IMR-90 (cell line): ENCODE data around the gene ZNF774. TPM values are rescaled to one million over a fixed set of nuclear protein-coding genes. Genes with fewer than 3 reads are reported as not detected.

Experiments
- ATAC-seq: fragments of 200-7000 bp; cut with Tn5 transposase; 2 replicates; pipeline ENCODE4 v1.9.1; 2020; ENCODE audit warnings: low read depth, mild to moderate bottlenecking, moderate library complexity
- BruUV-seq: library from RNA; stranded (reverse); fragments of 400-500 nt; replicated peaks from 2 replicates; lab custom pipeline; 2021; lab: Mats Ljungman, UMichigan
- CTCF ChIA-PET: fragments of 300-600 bp; formaldehyde crosslinking; extraction: SDS; loops from one replicate; lab custom pipeline; 2021; ENCODE audit warnings: antibody characterized with exemption; lab: Yijun Ruan, JAX
- POLR2A ChIA-PET: fragments of 300-600 bp; sonication (Branson Sonifier 250); formaldehyde crosslinking; loops from one replicate; lab custom pipeline; 2022; ENCODE audit warnings: antibody characterized with exemption; ENCODE audit not compliant: unreplicated experiment; lab: Charles Lee
- DNase-seq: peaks from one replicate; pipeline ENCODE4 v3.0.0; 2013
- H2AFZ ChIP-seq: replicated peaks from 2 replicates; pipeline ENCODE3; 2013; ENCODE audit warnings: low read length, mild to moderate bottlenecking; ENCODE audit not compliant: poor library complexity
- H2AK5ac ChIP-seq: 2 replicates; pipeline ENCODE4 v1.6.1; 2013; ENCODE audit warnings: low read depth, low read length, inconsistent platforms
- H2AK9ac ChIP-seq: replicated peaks from 2 replicates; pipeline ENCODE3; 2013; ENCODE audit warnings: mild to moderate bottlenecking, low read depth, low read length, moderate library complexity; ENCODE audit not compliant: poor library complexity
- H2BK120ac ChIP-seq: 2 replicates; pipeline ENCODE4 v1.6.1; 2013; ENCODE audit warnings: low read depth, low read length, inconsistent platforms
- H2BK15ac ChIP-seq: 3 replicates; pipeline ENCODE4 v1.6.1; 2013; ENCODE audit warnings: low read depth, low read length, inconsistent platforms
- H2BK20ac ChIP-seq: 2 replicates; pipeline ENCODE4 v1.6.1; 2013; ENCODE audit warnings: low read depth, mild to moderate bottlenecking, inconsistent platforms, low read length, moderate library complexity
- H2BK5ac ChIP-seq: 2 replicates; pipeline ENCODE4 v1.6.1; 2013; ENCODE audit warnings: mild to moderate bottlenecking, low read depth, low read length, inconsistent platforms; ENCODE audit not compliant: poor library complexity, severe bottlenecking
- H3K14ac ChIP-seq: replicated peaks from 2 replicates; pipeline ENCODE4 v1.6.1; 2013; ENCODE audit warnings: low read depth, low read length, inconsistent platforms
- H3K18ac ChIP-seq: 2 replicates; pipeline ENCODE4 v1.6.1; 2013; ENCODE audit warnings: low read depth, low read length, control low read depth
- H3K23ac ChIP-seq: 2 replicates; pipeline ENCODE4 v1.6.1; 2013; ENCODE audit warnings: low read depth, low read length, inconsistent platforms
- H3K27ac ChIP-seq: 2 replicates; pipeline ENCODE4 v1.5.1; 2013; ENCODE audit warnings: mild to moderate bottlenecking, control low read depth, low read length; ENCODE audit not compliant: insufficient read depth
- H3K27me3 ChIP-seq: 2 replicates; pipeline ENCODE4 v1.6.1; 2013; ENCODE audit warnings: low read length; ENCODE audit not compliant: control insufficient read depth, insufficient read depth
- H3K36me3 ChIP-seq: 2 replicates; pipeline ENCODE4 v1.6.1; 2013; ENCODE audit warnings: low read length, mixed read lengths; ENCODE audit not compliant: control insufficient read depth, insufficient read depth
- H3K4ac ChIP-seq: 2 replicates; pipeline ENCODE4 v1.6.1; 2013; ENCODE audit warnings: low read depth, low read length, inconsistent platforms
- H3K4me1 ChIP-seq: 2 replicates; pipeline ENCODE4 v1.6.1; 2013; ENCODE audit warnings: low read length, mixed read lengths; ENCODE audit not compliant: control insufficient read depth, insufficient read depth
- H3K4me2 ChIP-seq: 2 replicates; pipeline ENCODE4 v1.6.1; 2013; ENCODE audit warnings: low read depth, mild to moderate bottlenecking, control low read depth, low read length, moderate library complexity
- H3K4me3 ChIP-seq: 2 replicates; pipeline ENCODE4 v1.5.1; 2013; ENCODE audit warnings: low read depth, mild to moderate bottlenecking, control low read depth, low read length, moderate library complexity; ENCODE audit not compliant: insufficient read depth
- H3K56ac ChIP-seq: 2 replicates; pipeline ENCODE4 v1.6.1; 2013; ENCODE audit warnings: low read length, inconsistent platforms; ENCODE audit not compliant: insufficient read depth; ENCODE audit errors: extremely low read depth
- H3K79me1 ChIP-seq, 2 experiments: 2 replicates each; pipeline ENCODE4 v1.6.1; 2013; ENCODE audit warnings: low read length in 2 of 2, inconsistent platforms in 1 of 2, low read depth in 1 of 2
- H3K9ac ChIP-seq: 2 replicates; pipeline ENCODE4 v1.6.1; 2013; ENCODE audit warnings: low read depth, low read length, control low read depth
- H3K9me1 ChIP-seq: 2 replicates; pipeline ENCODE4 v1.6.1; 2013; ENCODE audit warnings: low read length, inconsistent platforms; ENCODE audit not compliant: insufficient read depth
- H3K9me3 ChIP-seq: 2 replicates; pipeline ENCODE4 v1.6.1; 2013; ENCODE audit warnings: low read length; ENCODE audit not compliant: control insufficient read depth, insufficient read depth
- H4K20me1 ChIP-seq: 2 replicates; pipeline ENCODE4 v1.6.1; 2013; ENCODE audit warnings: low read length, inconsistent platforms; ENCODE audit not compliant: insufficient read depth
- H4K5ac ChIP-seq: 2 replicates; pipeline ENCODE4 v1.6.1; 2013; ENCODE audit warnings: mild to moderate bottlenecking, low read depth, low read length, control low read depth
- H4K8ac ChIP-seq, 2 experiments: 2 replicates each; pipeline ENCODE4 v1.6.1; 2013; ENCODE audit warnings: low read depth in 2 of 2, low read length in 2 of 2, control low read depth in 1 of 2, inconsistent platforms in 1 of 2
- H4K91ac ChIP-seq: 2 replicates; pipeline ENCODE4 v1.6.1; 2013; ENCODE audit warnings: low read depth, low read length, inconsistent platforms; ENCODE audit not compliant: insufficient read depth
- BHLHE40 ChIP-seq: fragments of 150-350 bp; IDR thresholded peaks from 2 replicates; pipeline ENCODE4 v1.6.1; 2016; ENCODE audit warnings: mild to moderate bottlenecking, low read depth, low read length
- NFE2L2 ChIP-seq: fragments of 150-350 bp; IDR thresholded peaks from 2 replicates; pipeline ENCODE4 v1.6.1; 2016; ENCODE audit warnings: low read depth, mild to moderate bottlenecking, low read length
- POLR2A ChIP-seq: IDR thresholded peaks from 2 replicates; pipeline ENCODE4 v1.6.1; 2012; ENCODE audit warnings: mild to moderate bottlenecking, low read depth, low read length
- RAD21 ChIP-seq: IDR thresholded peaks from 2 replicates; pipeline ENCODE4 v1.6.1; 2012; ENCODE audit warnings: low read length, improper control_type of control experiment
- RCOR1 ChIP-seq: IDR thresholded peaks from 2 replicates; pipeline ENCODE4 v1.6.1; 2012; ENCODE audit warnings: mild to moderate bottlenecking, low read length, improper control_type of control experiment; ENCODE audit not compliant: insufficient replicate concordance
- RFX5 ChIP-seq: IDR thresholded peaks from 2 replicates; pipeline ENCODE4 v1.8.0; 2012; ENCODE audit warnings: low read depth, mild to moderate bottlenecking, low read length, moderate library complexity
- SMC3 ChIP-seq: fragments of 150-350 bp; IDR thresholded peaks from 2 replicates; pipeline ENCODE4 v1.6.1; 2016; ENCODE audit warnings: low read depth, mild to moderate bottlenecking, antibody characterized with exemption, low read length, moderate library complexity
- USF2 ChIP-seq: fragments of 150-350 bp; IDR thresholded peaks from 2 replicates; pipeline ENCODE4 v1.6.1; 2017; ENCODE audit warnings: mild to moderate bottlenecking, antibody characterized with exemption, low read length, low read depth
- WGBS, 2 experiments: methylation state at CpG; one replicate each; pipeline versions ENCODE4 v1.1.5 to v1.1.7; 2013; ENCODE audit warnings: missing lambda C conversion rate in 2 of 2; ENCODE audit not compliant: insufficient read length in 1 of 2; ENCODE audit errors: extremely low coverage in 2 of 2; 5-methylcytosine and 5-hydroxymethylcytosine counted together
- dilution Hi-C: fragments of 300-500 bp; cut with HindIII; formaldehyde crosslinking; loops from one replicate; pipeline ENCODE4 v1.14.3; 2018; ENCODE audit warnings: low sequenced_read_pairs; ENCODE audit not compliant: unreplicated experiment
- in situ Hi-C: fragments of 300-500 bp; cut with MboI; formaldehyde crosslinking; loops from 3 replicates; pipeline ENCODE4 v1.14.3; 2019; ENCODE audit warnings: low sequenced_read_pairs, inconsistent platforms, mixed read lengths
- intact Hi-C: fragments of 100-400 bp; cut with micrococcal nuclease; formaldehyde crosslinking; loops from 2 replicates; pipeline ENCODE4 v1.10.0; 2022
- polyA plus RNA-seq, 3 experiments: library from polyadenylated mRNA; depleted of rRNA; stranded (reverse); fragments of >200 nt; gene quantifications; 2 replicates each; pipeline ENCODE4 v1.2.3, GENCODE V29; 2012; ENCODE audit warnings: low replicate concordance in 1 of 3
- total RNA-seq: library from RNA; depleted of rRNA; stranded (reverse); fragments of >200 nt; gene quantifications from 2 replicates; pipeline ENCODE4 v1.2.3, GENCODE V29; 2012
- TF ChIP-seq, protein P1 (sequence below): fragments of 150-350 bp; IDR thresholded peaks from 2 replicates; pipeline ENCODE4 v1.6.1; 2016; ENCODE audit warnings: low read depth, mild to moderate bottlenecking, low read length, moderate library complexity, borderline replicate concordance
- TF ChIP-seq, protein P2 (sequence below): conservative IDR thresholded peaks from 2 replicates; pipeline ENCODE4 v1.5.1; 2012; ENCODE audit warnings: mild to moderate bottlenecking, low read depth, low read length, improper control_type of control experiment

ZNF774 gene
- total and polyA plus RNA-seq, 2 of the 4 experiments (the other 2 are of a cell fraction) = 0.91 to 1.1 TPM

DNA sequence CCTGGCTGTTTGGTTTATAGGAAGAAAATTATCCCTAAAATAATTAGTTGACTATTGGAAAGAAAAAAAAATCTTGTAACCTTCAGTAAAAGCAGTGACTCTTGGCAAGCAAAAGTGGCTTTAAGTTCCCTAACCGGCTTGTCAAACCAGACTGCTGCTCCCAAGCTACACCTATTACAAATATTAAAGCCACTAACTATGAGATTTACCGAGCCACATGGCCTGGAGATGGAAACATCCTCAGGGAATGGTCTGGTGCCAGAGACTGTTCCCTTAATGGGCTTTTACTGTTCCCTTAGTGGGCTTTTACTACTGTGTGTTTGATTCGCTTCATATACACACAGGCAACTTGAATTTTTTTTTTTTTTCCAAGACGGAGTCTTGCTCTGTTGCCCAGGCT lies 35.9 kb upstream of the ZNF774 start:
- CTCF ChIA-PET = interaction anchor here (0.8 kb wide), 1 partner anchor 182 kb away, joined by 5 read pairs; no protein-coding TSS in a partner anchor
- ATAC-seq = no peak
- in situ Hi-C loops = loop anchor here (25.0 kb wide), 1 partner anchor 571 kb away; the partner anchor contains the start of gene FES

More for the DNA sequence above, 35.9 kb upstream of the ZNF774 start:
- Histone ChIP-seq H3K9me1 (no peaks in the 10 kb centered on the region; the same call in 1 of the 2 replicates), H2BK120ac (no peak overlapping the region), H3K9me3 (no peaks in the 10 kb centered on the region), H3K79me1 (no peaks in the 10 kb centered on the region), H3K18ac (no peak overlapping the region), H3K9ac (no peak overlapping the region), H2AK9ac (no peak overlapping the region), H3K56ac (no peak overlapping the region), H2BK5ac (no peak overlapping the region), H3K14ac (no peak overlapping the region), H3K27me3 (no peaks in the 10 kb centered on the region; the same call in 1 of the 2 replicates), H3K4me3 (no peak overlapping the region), H2AFZ (no peak overlapping the region), H4K20me1 (no peaks in the 10 kb centered on the region), H3K23ac (no peak overlapping the region), H3K4me2 (no peak overlapping the region), H3K36me3 (no peaks in the 10 kb centered on the region), H2BK15ac (no peak overlapping the region), H4K8ac (no peak overlapping the region), H2BK20ac (no peak overlapping the region), H4K91ac (no peak overlapping the region), H4K5ac (no peak overlapping the region), H2AK5ac (no peak overlapping the region), H3K4ac (no peak overlapping the region), H3K4me1 (peaks cover 4% of the 10 kb centered on the region), H3K27ac (no peak overlapping the region)
- intact Hi-C loops (no loop called here), dilution Hi-C loops (no loop called here)
- no peak for DNase-seq
- no TSS peak for BruUV-seq
- WGBS, 2 experiments = 90% methylated on average over 2 of the region's 4 CpGs; no CpG with 5 or more reads in 1 of the 2 experiments
- POLR2A ChIA-PET = no interaction called here
- TF ChIP-seq BHLHE40 = no peak
- TF ChIP-seq RAD21 = no peak
- TF ChIP-seq NFE2L2 = no peak
- no peak for TF ChIP-seq RCOR1
- no peak for TF ChIP-seq POLR2A
- TF ChIP-seq, protein P1, sequence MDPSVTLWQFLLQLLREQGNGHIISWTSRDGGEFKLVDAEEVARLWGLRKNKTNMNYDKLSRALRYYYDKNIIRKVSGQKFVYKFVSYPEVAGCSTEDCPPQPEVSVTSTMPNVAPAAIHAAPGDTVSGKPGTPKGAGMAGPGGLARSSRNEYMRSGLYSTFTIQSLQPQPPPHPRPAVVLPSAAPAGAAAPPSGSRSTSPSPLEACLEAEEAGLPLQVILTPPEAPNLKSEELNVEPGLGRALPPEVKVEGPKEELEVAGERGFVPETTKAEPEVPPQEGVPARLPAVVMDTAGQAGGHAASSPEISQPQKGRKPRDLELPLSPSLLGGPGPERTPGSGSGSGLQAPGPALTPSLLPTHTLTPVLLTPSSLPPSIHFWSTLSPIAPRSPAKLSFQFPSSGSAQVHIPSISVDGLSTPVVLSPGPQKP = no peak
- TF ChIP-seq SMC3 = no peak
- TF ChIP-seq RFX5 = no peak
- TF ChIP-seq, protein P2, sequence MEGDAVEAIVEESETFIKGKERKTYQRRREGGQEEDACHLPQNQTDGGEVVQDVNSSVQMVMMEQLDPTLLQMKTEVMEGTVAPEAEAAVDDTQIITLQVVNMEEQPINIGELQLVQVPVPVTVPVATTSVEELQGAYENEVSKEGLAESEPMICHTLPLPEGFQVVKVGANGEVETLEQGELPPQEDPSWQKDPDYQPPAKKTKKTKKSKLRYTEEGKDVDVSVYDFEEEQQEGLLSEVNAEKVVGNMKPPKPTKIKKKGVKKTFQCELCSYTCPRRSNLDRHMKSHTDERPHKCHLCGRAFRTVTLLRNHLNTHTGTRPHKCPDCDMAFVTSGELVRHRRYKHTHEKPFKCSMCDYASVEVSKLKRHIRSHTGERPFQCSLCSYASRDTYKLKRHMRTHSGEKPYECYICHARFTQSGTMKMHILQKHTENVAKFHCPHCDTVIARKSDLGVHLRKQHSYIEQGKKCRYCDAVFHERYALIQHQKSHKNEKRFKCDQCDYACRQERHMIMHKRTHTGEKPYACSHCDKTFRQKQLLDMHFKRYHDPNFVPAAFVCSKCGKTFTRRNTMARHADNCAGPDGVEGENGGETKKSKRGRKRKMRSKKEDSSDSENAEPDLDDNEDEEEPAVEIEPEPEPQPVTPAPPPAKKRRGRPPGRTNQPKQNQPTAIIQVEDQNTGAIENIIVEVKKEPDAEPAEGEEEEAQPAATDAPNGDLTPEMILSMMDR = no peak
- TF ChIP-seq USF2 = no peak
